HEK293 (cell line): Measurements from ENCODE around the gene RAPGEF5.

Source experiments
- CTCF ChIA-PET: fragments of 350-600 bp; formaldehyde crosslinking; extraction: SDS; loops from one replicate; lab custom pipeline; 2021; ENCODE audit warnings: antibody characterized with exemption; lab: Yijun Ruan, JAX
- POLR2A ChIA-PET: fragments of 300-600 bp; formaldehyde crosslinking; extraction: SDS; loops from one replicate; lab custom pipeline; 2020; ENCODE audit warnings: antibody characterized with exemption, inconsistent platforms; lab: Yijun Ruan, JAX
- H3K27ac ChIP-seq: fragments of 200-500 bp; sonication (Bioruptor generic); 2 replicates; pipeline ENCODE4 v1.5.1; 2014; ENCODE audit warnings: low read depth, low read length, control low read depth, inconsistent platforms; ENCODE audit errors: extremely low read depth
- H3K36me3 ChIP-seq, 2 experiments: fragments of 200-500 bp in 1 of 2; sonication (Bioruptor generic) in 1 of 2; 1 replicate in 1 of 2; 2 replicates in 1 of 2; pipeline ENCODE4 v1.5.1; 2014 to 2017; ENCODE audit warnings: inconsistent platforms in 2 of 2, low read length in 2 of 2; ENCODE audit not compliant: control insufficient read depth in 2 of 2, insufficient read depth in 1 of 2
- H3K4me1 ChIP-seq: fragments of 200-500 bp; sonication (Bioruptor generic); 2 replicates; pipeline ENCODE4 v1.5.1; 2014; ENCODE audit warnings: mild to moderate bottlenecking, low read length, inconsistent platforms; ENCODE audit not compliant: control insufficient read depth, insufficient read depth
- H3K4me3 ChIP-seq: 2 replicates; pipeline ENCODE4 v1.5.1; 2011; ENCODE audit warnings: low read depth, mild to moderate bottlenecking, control low read depth, low read length, moderate library complexity
- H3K9me3 ChIP-seq: fragments of 200-500 bp; sonication (Bioruptor generic); 2 replicates; pipeline ENCODE4 v1.5.1; 2014; ENCODE audit warnings: low read depth, low read length, inconsistent platforms; ENCODE audit not compliant: control insufficient read depth, insufficient read depth
- AEBP2 ChIP-seq: fragments of 450-650 bp; formaldehyde crosslinking; IDR thresholded peaks from 2 replicates; pipeline ENCODE4 v1.5.1; 2016; ENCODE audit warnings: missing biosample characterization, missing genetic modification characterization, borderline replicate concordance
- KLF1 ChIP-seq: fragments of 450-650 bp; formaldehyde crosslinking; IDR thresholded peaks from 2 replicates; pipeline ENCODE4 v1.5.1; 2016; ENCODE audit warnings: missing biosample characterization, missing genetic modification characterization
- KLF7 ChIP-seq: fragments of 450-650 bp; formaldehyde crosslinking; IDR thresholded peaks from 2 replicates; pipeline ENCODE4 v1.5.1; 2016; ENCODE audit warnings: missing biosample characterization, missing genetic modification characterization, borderline replicate concordance
- KLF8 ChIP-seq: fragments of 450-650 bp; formaldehyde crosslinking; IDR thresholded peaks from 2 replicates; pipeline ENCODE4 v1.5.1; 2016; ENCODE audit warnings: missing biosample characterization, missing genetic modification characterization
- PATZ1 ChIP-seq: fragments of 450-650 bp; formaldehyde crosslinking; IDR thresholded peaks from 2 replicates; pipeline ENCODE4 v1.5.1; 2016; ENCODE audit warnings: missing biosample characterization, missing genetic modification characterization
- SP7 ChIP-seq: fragments of 450-650 bp; formaldehyde crosslinking; IDR thresholded peaks from 2 replicates; pipeline ENCODE4 v1.5.1; 2016; ENCODE audit warnings: missing biosample characterization, missing genetic modification characterization
- ZBTB6 ChIP-seq: fragments of 450-650 bp; formaldehyde crosslinking; IDR thresholded peaks from 2 replicates; pipeline ENCODE4 v1.5.1; 2017; ENCODE audit warnings: missing biosample characterization, missing genetic modification characterization
- ZFHX2 ChIP-seq: fragments of 450-650 bp; formaldehyde crosslinking; conservative IDR thresholded peaks from 2 replicates; pipeline ENCODE4 v1.5.1; 2016; ENCODE audit warnings: missing biosample characterization, missing genetic modification characterization
- ZIC2 ChIP-seq: fragments of 450-650 bp; formaldehyde crosslinking; IDR thresholded peaks from 2 replicates; pipeline ENCODE4 v1.5.1; 2016; ENCODE audit warnings: missing biosample characterization, missing genetic modification characterization
- ZNF138 ChIP-seq: fragments of 450-650 bp; formaldehyde crosslinking; IDR thresholded peaks from 2 replicates; pipeline ENCODE4 v1.5.1; 2016; ENCODE audit warnings: missing biosample characterization, missing genetic modification characterization, borderline replicate concordance
- ZNF140 ChIP-seq: fragments of 450-650 bp; formaldehyde crosslinking; IDR thresholded peaks from 2 replicates; pipeline ENCODE4 v1.5.1; 2016; ENCODE audit warnings: missing biosample characterization, missing genetic modification characterization
- ZNF202 ChIP-seq: fragments of 450-650 bp; formaldehyde crosslinking; IDR thresholded peaks from 2 replicates; pipeline ENCODE4 v1.5.1; 2016; ENCODE audit warnings: missing biosample characterization, missing genetic modification characterization, borderline replicate concordance
- ZNF24 ChIP-seq: fragments of 450-650 bp; formaldehyde crosslinking; IDR thresholded peaks from 2 replicates; pipeline ENCODE4 v1.5.1; 2016; ENCODE audit warnings: missing biosample characterization, missing genetic modification characterization
- ZNF26 ChIP-seq: fragments of 450-650 bp; formaldehyde crosslinking; IDR thresholded peaks from 2 replicates; pipeline ENCODE4 v1.5.1; 2016; ENCODE audit warnings: missing biosample characterization, missing genetic modification characterization
- ZNF292 ChIP-seq: fragments of 450-650 bp; formaldehyde crosslinking; IDR thresholded peaks from 2 replicates; pipeline ENCODE4 v1.5.1; 2016; ENCODE audit warnings: low read depth, missing biosample characterization, missing genetic modification characterization, borderline replicate concordance
- ZNF423 ChIP-seq: fragments of 450-650 bp; formaldehyde crosslinking; IDR thresholded peaks from 2 replicates; pipeline ENCODE4 v1.5.1; 2016; ENCODE audit warnings: missing biosample characterization, missing genetic modification characterization
- ZNF449 ChIP-seq: fragments of 450-650 bp; formaldehyde crosslinking; IDR thresholded peaks from 2 replicates; pipeline ENCODE4 v1.5.1; 2017; ENCODE audit warnings: missing biosample characterization, mild to moderate bottlenecking, missing genetic modification characterization, moderate library complexity
- ZNF514 ChIP-seq: fragments of 450-650 bp; formaldehyde crosslinking; IDR thresholded peaks from 2 replicates; pipeline ENCODE4 v1.5.1; 2016; ENCODE audit warnings: missing biosample characterization, missing genetic modification characterization
- ZNF529 ChIP-seq: fragments of 450-650 bp; formaldehyde crosslinking; IDR thresholded peaks from 2 replicates; pipeline ENCODE4 v1.5.1; 2017; ENCODE audit warnings: missing genetic modification characterization, missing biosample characterization; ENCODE audit not compliant: insufficient replicate concordance
- ZNF596 ChIP-seq: fragments of 450-650 bp; IDR thresholded peaks from 2 replicates; pipeline ENCODE4 v1.5.0; 2018; ENCODE audit warnings: missing biosample characterization, mild to moderate bottlenecking, missing genetic modification characterization, moderate library complexity
- ZNF660 ChIP-seq: fragments of 450-650 bp; IDR thresholded peaks from 2 replicates; pipeline ENCODE4 v1.5.1; 2018; ENCODE audit warnings: missing biosample characterization, mild to moderate bottlenecking, missing genetic modification characterization
- ZNF664 ChIP-seq: fragments of 450-650 bp; formaldehyde crosslinking; IDR thresholded peaks from 2 replicates; pipeline ENCODE4 v1.5.1; 2016; ENCODE audit warnings: missing biosample characterization, missing genetic modification characterization
- ZNF677 ChIP-seq: fragments of 450-650 bp; IDR thresholded peaks from 2 replicates; pipeline ENCODE4 v1.5.0; 2018; ENCODE audit warnings: missing biosample characterization, mild to moderate bottlenecking, missing genetic modification characterization, moderate library complexity
- ZNF785 ChIP-seq: fragments of 450-650 bp; formaldehyde crosslinking; IDR thresholded peaks from 2 replicates; pipeline ENCODE4 v1.5.1; 2016; ENCODE audit warnings: missing biosample characterization, missing genetic modification characterization

The RAPGEF5 gene

GRCh38 chr7:22140578-22140977 is 216.4 kb downstream of the RAPGEF5 start:
- H3K9me3 ChIP-seq = no peaks in the 10 kb centered on the region
- H3K4me3 ChIP-seq = no peak overlapping the region
- H3K36me3 ChIP-seq = peaks cover 4 to 8% of the 10 kb centered on the region in 2 experiments; a peak in 1 of 3 replicates
- TF ChIP-seq ZBTB6 (tag by site-specific recombination) = no peak
- no peak for TF ChIP-seq ZNF202 (tag by site-specific recombination)
- TF ChIP-seq PATZ1 (tag by site-specific recombination) = no peak
- TF ChIP-seq KLF8 (tag by site-specific recombination) = no peak
- TF ChIP-seq ZNF138 (tag by site-specific recombination) = no peak
- TF ChIP-seq ZNF423 (tag by site-specific recombination) = no peak
- TF ChIP-seq AEBP2 (tag by site-specific recombination) = no peak
- no peak for TF ChIP-seq ZNF660 (tag by site-specific recombination)
- TF ChIP-seq SP7 (tag by site-specific recombination) = no peak
- TF ChIP-seq ZNF785 (tag by site-specific recombination) = no peak
- no peak for TF ChIP-seq ZNF514
- no peak for TF ChIP-seq ZFHX2 (tag by site-specific recombination)
- no peak for TF ChIP-seq ZNF292 (tag by site-specific recombination)
- no peak for TF ChIP-seq ZNF664 (tag by site-specific recombination)
- no peak for TF ChIP-seq ZNF449 (tag by site-specific recombination)
- TF ChIP-seq, all 188 proteins: peak for 0
- ChIA-PET POLR2A (no interaction called here), CTCF (interaction anchor here (0.6 to 1.7 kb wide), 3 partner anchors 31 to 886 kb away, joined by 3 to 4 read pairs (median 3); no protein-coding TSS in a partner anchor)
- 0 out of 2 replicates have a peak, but pooled peaks cover 3% of the 10 kb centered on the region for H3K4me1 ChIP-seq
- no peak overlapping the region for H3K27ac ChIP-seq

GRCh38 chr7:22138886-22139285 is 218.1 kb downstream of the RAPGEF5 start:
- Histone ChIP-seq H3K9me3 (no peaks in the 10 kb centered on the region), H3K4me3 (no peak overlapping the region), H3K4me1 (0 out of 2 replicates have a peak, but pooled peaks cover 3% of the 10 kb centered on the region), H3K36me3 (peaks cover 4% of the 10 kb centered on the region in 2 experiments; a peak in 1 of 3 replicates), H3K27ac (no peak overlapping the region)
- POLR2A ChIA-PET = interaction anchor here (0.5 kb wide), 1 partner anchor 134 kb away, joined by 3 read pairs; no protein-coding TSS in a partner anchor
- CTCF ChIA-PET = no interaction called here
- no peak for TF ChIP-seq ZNF677 (tag by site-specific recombination)
- TF ChIP-seq KLF1 (tag by site-specific recombination) = no peak
- TF ChIP-seq KLF7 = no peak
- no peak for TF ChIP-seq ZNF664 (tag by site-specific recombination)
- TF ChIP-seq ZNF26 (tag by site-specific recombination) = no peak
- TF ChIP-seq ZNF529 (tag by site-specific recombination) = no peak
- no peak for TF ChIP-seq ZNF596
- no peak for TF ChIP-seq ZIC2
- TF ChIP-seq PATZ1 (tag by site-specific recombination) = no peak
- no peak for TF ChIP-seq ZNF24 (tag by site-specific recombination)
- TF ChIP-seq ZNF140 (tag by site-specific recombination) = no peak
